Osteoblast (primary cell): ENCODE measurements around the gene ATG7. TPM values are rescaled to one million over a fixed set of nuclear protein-coding genes. Genes with fewer than 3 reads are reported as not detected.

Experiments
- DNase-seq: peaks from one replicate; pipeline ENCODE4 v3.0.0; 2011; ENCODE audit warnings: low spot score, mixed read lengths; ENCODE audit not compliant: insufficient read length; ENCODE audit errors: missing footprints
- H2AFZ ChIP-seq: 2 replicates; pipeline ENCODE4 v1.6.0; 2011; ENCODE audit warnings: mild to moderate bottlenecking, low read length
- H3K27ac ChIP-seq: 2 replicates; pipeline ENCODE4 v1.5.1; 2011; ENCODE audit warnings: mild to moderate bottlenecking, low read depth, low read length, moderate library complexity
- H3K27me3 ChIP-seq: 2 replicates; pipeline ENCODE4 v1.6.0; 2012; ENCODE audit warnings: mild to moderate bottlenecking, control low read depth, inconsistent platforms, low read length, moderate library complexity; ENCODE audit not compliant: insufficient read depth
- H3K36me3 ChIP-seq: 2 replicates; pipeline ENCODE4 v1.5.1; 2011; ENCODE audit warnings: mild to moderate bottlenecking, low read length, control low read depth, moderate library complexity; ENCODE audit not compliant: insufficient read depth
- H3K4me1 ChIP-seq: 2 replicates; pipeline ENCODE4 v1.5.1; 2011; ENCODE audit warnings: mild to moderate bottlenecking, low read length, control low read depth, moderate library complexity; ENCODE audit not compliant: insufficient read depth
- H3K4me2 ChIP-seq: 2 replicates; pipeline ENCODE4 v1.6.0; 2011; ENCODE audit warnings: mild to moderate bottlenecking, low read length; ENCODE audit not compliant: insufficient read depth
- H3K4me3 ChIP-seq: fragments of 200-600 bp; sonication (generic); 3 replicates; pipeline ENCODE4 v1.5.1; 2012; ENCODE audit warnings: mild to moderate bottlenecking, low read length, inconsistent platforms; ENCODE audit not compliant: insufficient read depth
- H3K79me2 ChIP-seq: 2 replicates; pipeline ENCODE4 v1.6.0; 2012; ENCODE audit warnings: mild to moderate bottlenecking, low read length, control low read depth, inconsistent platforms; ENCODE audit not compliant: insufficient read depth
- H3K9me3 ChIP-seq: 2 replicates; pipeline ENCODE4 v1.5.1; 2011; ENCODE audit warnings: low read depth, low read length, control low read depth
- H4K20me1 ChIP-seq: 2 replicates; pipeline ENCODE4 v1.6.0; 2012; ENCODE audit warnings: mild to moderate bottlenecking, low read length, control low read depth; ENCODE audit not compliant: insufficient read depth
- CTCF ChIP-seq: IDR thresholded peaks from 2 replicates; pipeline ENCODE4 v1.5.1; 2011; ENCODE audit warnings: mild to moderate bottlenecking, low read depth, low read length, moderate library complexity; ENCODE audit errors: extremely low read depth
- total RNA-seq: library from RNA; depleted of rRNA; stranded (reverse); fragments of >200 nt; gene quantifications from 2 replicates; pipeline ENCODE4 v1.2.3, GENCODE V29; 2012

Gene ATG7
- total RNA-seq, 1 donor = 93.4 TPM

GRCh38 chr3:11602886-11603527 is 330.8 kb downstream of the ATG7 start:
- Histone ChIP-seq H3K36me3 (peaks cover 19% of the 10 kb centered on the region), H3K9me3 (no peaks in the 10 kb centered on the region), H3K4me3 (no peak overlapping the region), H3K4me1 (peaks cover 64% of the 10 kb centered on the region), H3K79me2 (peaks cover 65% of the 10 kb centered on the region), H4K20me1 (no peaks in the 10 kb centered on the region), H3K4me2 (peak overlapping the region; percentile 50), H3K27me3 (no peaks in the 10 kb centered on the region), H3K27ac (peak overlapping the region; percentile 99), H2AFZ (no peak overlapping the region)
- peak; percentile 3 for DNase-seq
- TF ChIP-seq CTCF = no peak

- peak overlapping the region; percentile 40 for H3K4me2 ChIP-seq
- TF ChIP-seq CTCF = no peak
- H3K9me3 ChIP-seq = no peaks in the 10 kb centered on the region
- H3K79me2 ChIP-seq = peaks cover 65% of the 10 kb centered on the region
- H3K4me1 ChIP-seq = peaks cover 70% of the 10 kb centered on the region
- H4K20me1 ChIP-seq = no peaks in the 10 kb centered on the region
- no peak overlapping the region for H2AFZ ChIP-seq
- H3K4me3 ChIP-seq = peak overlapping the region; percentile 2
- H3K36me3 ChIP-seq = peaks cover 19% of the 10 kb centered on the region
- DNase-seq = peak; percentile 83
- no peaks in the 10 kb centered on the region for H3K27me3 ChIP-seq
- H3K27ac ChIP-seq = peak overlapping the region; percentile 99
These were observed 331.4 kb downstream of the ATG7 start for GRCh38 chr3:11603628-11604027.

GRCh38 chr3:11604139-11604892 is 332.1 kb downstream of the ATG7 start:
- Histone ChIP-seq H4K20me1 (no peaks in the 10 kb centered on the region), H2AFZ (no peak overlapping the region), H3K79me2 (peaks cover 67% of the 10 kb centered on the region), H3K4me1 (peaks cover 74% of the 10 kb centered on the region), H3K4me3 (peak overlapping the region; percentile 25), H3K9me3 (no peaks in the 10 kb centered on the region), H3K27ac (peak overlapping the region; percentile 99), H3K27me3 (no peaks in the 10 kb centered on the region), H3K36me3 (peaks cover 19% of the 10 kb centered on the region), H3K4me2 (peak overlapping the region; percentile 40)
- no peak for TF ChIP-seq CTCF
- DNase-seq = peak; percentile 35

DNA sequence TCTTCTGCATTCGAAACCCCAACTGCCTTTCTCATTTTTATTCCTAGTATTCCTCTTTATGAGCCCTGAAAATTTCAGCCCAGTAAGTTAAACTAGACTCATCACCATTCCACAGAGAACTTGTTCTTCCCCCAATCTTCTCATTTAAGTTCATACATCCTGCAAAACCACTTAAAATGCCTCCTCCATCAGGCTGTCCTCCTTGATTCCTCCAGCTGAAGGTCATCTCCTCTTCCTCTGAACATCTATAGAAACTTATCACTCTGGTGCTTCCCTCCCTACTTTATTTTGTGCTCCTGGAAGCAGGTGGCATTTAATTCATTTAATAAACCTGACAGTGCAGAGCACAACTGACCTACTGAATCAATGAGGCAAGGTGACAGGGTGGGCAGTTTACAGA is 333.2 kb downstream of the ATG7 start:
- peaks cover 78% of the 10 kb centered on the region for H3K79me2 ChIP-seq
- H3K27me3 ChIP-seq = no peaks in the 10 kb centered on the region
- H3K36me3 ChIP-seq = peaks cover 19% of the 10 kb centered on the region
- no peaks in the 10 kb centered on the region for H4K20me1 ChIP-seq
- no peak overlapping the region for H2AFZ ChIP-seq
- peak overlapping the region; percentile 95 for H3K27ac ChIP-seq
- H3K9me3 ChIP-seq = no peaks in the 10 kb centered on the region
- H3K4me2 ChIP-seq = no peak overlapping the region
- peak; percentile 25 for DNase-seq
- TF ChIP-seq CTCF = no peak
- H3K4me1 ChIP-seq = peaks cover 75% of the 10 kb centered on the region
- no peak overlapping the region for H3K4me3 ChIP-seq
